Astrocyte (in vitro differentiated cells and primary cell): ENCODE results near the gene SLAMF7. TPM values are rescaled to one million over a fixed set of nuclear protein-coding genes. Genes with fewer than 3 reads are reported as not detected.

Experiments
- DNase-seq: peaks from one replicate; pipeline ENCODE4 v3.0.0-alpha.2; 2010; ENCODE audit warnings: low read depth
- FAIRE-seq: peaks from 2 replicates; lab custom pipeline; 2011; peaks lifted over from hg19 to GRCh38; lab: Jason Lieb, UNC
- H2AFZ ChIP-seq: 2 replicates; pipeline ENCODE4 v1.6.0; 2012; ENCODE audit warnings: low read depth, low read length, inconsistent platforms
- H3K27ac ChIP-seq: 2 replicates; pipeline ENCODE4 v1.5.1; 2011; ENCODE audit warnings: low read depth, low read length, inconsistent platforms
- H3K27me3 ChIP-seq: 2 replicates; pipeline ENCODE4 v1.6.0; 2011; ENCODE audit warnings: low read length, inconsistent platforms; ENCODE audit not compliant: insufficient read depth
- H3K36me3 ChIP-seq: 2 replicates; pipeline ENCODE4 v1.5.1; 2011; ENCODE audit warnings: low read length, inconsistent platforms; ENCODE audit not compliant: insufficient read depth
- H3K4me1 ChIP-seq: 2 replicates; pipeline ENCODE4 v1.5.1; 2011; ENCODE audit warnings: low read length, inconsistent platforms; ENCODE audit not compliant: insufficient read depth
- H3K4me2 ChIP-seq: 2 replicates; pipeline ENCODE4 v1.6.0; 2012; ENCODE audit warnings: low read length, inconsistent platforms
- H3K4me3 ChIP-seq: 2 replicates; pipeline ENCODE4 v1.5.1; 2011; ENCODE audit warnings: low read depth, mild to moderate bottlenecking, low read length, inconsistent platforms; ENCODE audit not compliant: insufficient read depth
- H3K79me2 ChIP-seq: 2 replicates; pipeline ENCODE4 v1.6.0; 2012; ENCODE audit warnings: mild to moderate bottlenecking, low read length, inconsistent platforms; ENCODE audit not compliant: insufficient read depth
- H3K9ac ChIP-seq: 2 replicates; pipeline ENCODE4 v1.6.0; 2012; ENCODE audit warnings: mild to moderate bottlenecking, low read length, inconsistent platforms
- H3K9me3 ChIP-seq: 2 replicates; pipeline ENCODE4 v1.5.1; 2012; ENCODE audit warnings: low read depth, mild to moderate bottlenecking, low read length, inconsistent platforms; ENCODE audit not compliant: insufficient read depth
- H4K20me1 ChIP-seq: 2 replicates; pipeline ENCODE4 v1.6.0; 2012; ENCODE audit warnings: low read length, inconsistent platforms; ENCODE audit not compliant: insufficient read depth
- H3K27ac Mint-ChIP-seq: one replicate; pipeline ENCODE4 v1.8.0; 2021; ENCODE audit warnings: mild to moderate bottlenecking, mixed read lengths; ENCODE audit not compliant: unreplicated experiment
- H3K27me3 Mint-ChIP-seq: one replicate; pipeline ENCODE4 v1.8.0; 2021; ENCODE audit warnings: low read depth, mixed read lengths; ENCODE audit not compliant: unreplicated experiment
- H3K36me3 Mint-ChIP-seq: one replicate; pipeline ENCODE4 v1.8.0; 2021; ENCODE audit warnings: low read depth, mixed read lengths; ENCODE audit not compliant: unreplicated experiment
- H3K4me1 Mint-ChIP-seq: one replicate; pipeline ENCODE4 v1.8.0; 2021; ENCODE audit warnings: low read depth, mixed read lengths; ENCODE audit not compliant: unreplicated experiment
- H3K4me3 Mint-ChIP-seq: one replicate; pipeline ENCODE4 v1.8.0; 2021; ENCODE audit warnings: mild to moderate bottlenecking, moderate library complexity, mixed read lengths; ENCODE audit not compliant: unreplicated experiment
- H3K9me3 Mint-ChIP-seq: one replicate; pipeline ENCODE4 v1.8.0; 2021; ENCODE audit warnings: mild to moderate bottlenecking, mixed read lengths; ENCODE audit not compliant: unreplicated experiment
- CTCF ChIP-seq: IDR thresholded peaks from 2 replicates; pipeline ENCODE4 v1.5.1; 2011; ENCODE audit warnings: low read depth, mild to moderate bottlenecking, inconsistent platforms, low read length, moderate library complexity; ENCODE audit not compliant: insufficient read depth
- EZH2 ChIP-seq: IDR thresholded peaks from 2 replicates; pipeline ENCODE4 v1.6.1; 2012; ENCODE audit warnings: mild to moderate bottlenecking, low read length, inconsistent platforms; ENCODE audit not compliant: insufficient read depth
- total RNA-seq: library from RNA; stranded (reverse); gene quantifications from 2 replicates; pipeline ENCODE4 v1.2.1, GENCODE V29; 2021

Gene SLAMF7
- total RNA-seq, 1 donor from 2014 or later: 0.32 TPM

GRCh38 chr1:160744852-160745520 is 5.9 kb downstream of the SLAMF7 start:
- no peak overlapping the region for H3K4me2 ChIP-seq
- no peaks in the 10 kb centered on the region for H3K27me3 Mint-ChIP-seq
- H3K36me3 Mint-ChIP-seq: no peaks in the 10 kb centered on the region
- FAIRE-seq (no peak), DNase-seq (no peak)
- TF ChIP-seq EZH2: no peak
- no peak for TF ChIP-seq CTCF
- no peaks in the 10 kb centered on the region for H3K36me3 ChIP-seq
- no peak overlapping the region for H2AFZ ChIP-seq
- peaks cover 2% of the 10 kb centered on the region for H3K27me3 ChIP-seq
- no peak overlapping the region for H3K27ac Mint-ChIP-seq
- H3K4me3 Mint-ChIP-seq: no peak overlapping the region
- no peak overlapping the region for H3K27ac ChIP-seq
- H3K79me2 ChIP-seq: no peaks in the 10 kb centered on the region
- H4K20me1 ChIP-seq: no peaks in the 10 kb centered on the region
- peaks cover 2% of the 10 kb centered on the region for H3K9me3 Mint-ChIP-seq
- H3K9me3 ChIP-seq: no peaks in the 10 kb centered on the region
- H3K4me3 ChIP-seq: no peak overlapping the region
- H3K4me1 ChIP-seq: no peaks in the 10 kb centered on the region
- H3K9ac ChIP-seq: no peak overlapping the region
- H3K4me1 Mint-ChIP-seq: peaks cover 18% of the 10 kb centered on the region

- H3K4me3 ChIP-seq: no peak overlapping the region
- FAIRE-seq (no peak), DNase-seq (no peak)
- H3K4me2 ChIP-seq: no peak overlapping the region
- H3K9me3 Mint-ChIP-seq: peaks cover 2% of the 10 kb centered on the region
- no peak overlapping the region for H3K27ac Mint-ChIP-seq
- H3K36me3 Mint-ChIP-seq: no peaks in the 10 kb centered on the region
- H3K36me3 ChIP-seq: no peaks in the 10 kb centered on the region
- H3K27me3 ChIP-seq: no peaks in the 10 kb centered on the region
- H3K9ac ChIP-seq: no peak overlapping the region
- no peaks in the 10 kb centered on the region for H3K9me3 ChIP-seq
- TF ChIP-seq EZH2 (no peak), CTCF (no peak)
- peaks cover 18% of the 10 kb centered on the region for H3K4me1 Mint-ChIP-seq
- H3K27ac ChIP-seq: no peak overlapping the region
- H4K20me1 ChIP-seq: no peaks in the 10 kb centered on the region
- no peak overlapping the region for H2AFZ ChIP-seq
- no peaks in the 10 kb centered on the region for H3K79me2 ChIP-seq
- peaks cover 2% of the 10 kb centered on the region for H3K27me3 Mint-ChIP-seq
- no peaks in the 10 kb centered on the region for H3K4me1 ChIP-seq
- H3K4me3 Mint-ChIP-seq: no peak overlapping the region
These were observed 6.5 kb downstream of the SLAMF7 start for GRCh38 chr1:160745551-160745950.

- H3K4me3 ChIP-seq: no peak overlapping the region
- H3K27me3 ChIP-seq: no peaks in the 10 kb centered on the region
- DNase-seq (no peak), FAIRE-seq (no peak)
- no peaks in the 10 kb centered on the region for H4K20me1 ChIP-seq
- Mint-ChIP-seq H3K36me3 (no peaks in the 10 kb centered on the region), H3K4me1 (peaks cover 18% of the 10 kb centered on the region), H3K4me3 (no peak overlapping the region), H3K9me3 (peaks cover 2% of the 10 kb centered on the region), H3K27ac (no peak overlapping the region), H3K27me3 (peaks cover 10% of the 10 kb centered on the region)
- H3K79me2 ChIP-seq: no peaks in the 10 kb centered on the region
- H3K36me3 ChIP-seq: no peaks in the 10 kb centered on the region
- no peak overlapping the region for H3K9ac ChIP-seq
- H3K4me1 ChIP-seq: no peaks in the 10 kb centered on the region
- no peak overlapping the region for H2AFZ ChIP-seq
- no peak for TF ChIP-seq EZH2
- TF ChIP-seq CTCF: no peak
- H3K9me3 ChIP-seq: no peaks in the 10 kb centered on the region
- no peak overlapping the region for H3K27ac ChIP-seq
- H3K4me2 ChIP-seq: no peak overlapping the region
These were observed 7.9 kb downstream of the SLAMF7 start for GRCh38 chr1:160746836-160747500.
